ENCODE results near the gene SLC25A30.
"Not testable (repeated sequence)": the region's sequence is repeated elsewhere in the genome, so short reads cannot be mapped to it uniquely, and the experiment has no call there.

The SLC25A30 gene

GRCh38 chr13:45368571-45368970 lies 49.6 kb downstream of the SLC25A30 start:
- DNase-seq (ENCODE audit: low read depth in 1 of 2, low spot score in 1 of 2), result no peak

GRCh38 chr13:45368005-45368404 lies 50.2 kb downstream of the SLC25A30 start:
- no peak for DNase-seq (ENCODE audit: low read depth in 1 of 2, low spot score in 1 of 2)

- peak; percentile 59 to 92 for DNase-seq (ENCODE audit: low read depth in 1 of 2, low spot score in 1 of 2)
Measured at GRCh38 chr13:45367358-45367757, 50.8 kb downstream of the SLC25A30 start.

GRCh38 chr13:45365558-45365885 lies 52.7 kb downstream of the SLC25A30 start:
- DNase-seq (ENCODE audit: low read depth in 1 of 2, low spot score in 1 of 2), result no peak

GRCh38 chr13:45364876-45365557 lies 53.2 kb downstream of the SLC25A30 start:
- DNase-seq (ENCODE audit: low read depth in 1 of 2, low spot score in 1 of 2), result no peak

GRCh38 chr13:45362939-45363338 lies 55.2 kb downstream of the SLC25A30 start:
- no peak for DNase-seq (ENCODE audit: low read depth in 1 of 2, low spot score in 1 of 2)

DNA sequence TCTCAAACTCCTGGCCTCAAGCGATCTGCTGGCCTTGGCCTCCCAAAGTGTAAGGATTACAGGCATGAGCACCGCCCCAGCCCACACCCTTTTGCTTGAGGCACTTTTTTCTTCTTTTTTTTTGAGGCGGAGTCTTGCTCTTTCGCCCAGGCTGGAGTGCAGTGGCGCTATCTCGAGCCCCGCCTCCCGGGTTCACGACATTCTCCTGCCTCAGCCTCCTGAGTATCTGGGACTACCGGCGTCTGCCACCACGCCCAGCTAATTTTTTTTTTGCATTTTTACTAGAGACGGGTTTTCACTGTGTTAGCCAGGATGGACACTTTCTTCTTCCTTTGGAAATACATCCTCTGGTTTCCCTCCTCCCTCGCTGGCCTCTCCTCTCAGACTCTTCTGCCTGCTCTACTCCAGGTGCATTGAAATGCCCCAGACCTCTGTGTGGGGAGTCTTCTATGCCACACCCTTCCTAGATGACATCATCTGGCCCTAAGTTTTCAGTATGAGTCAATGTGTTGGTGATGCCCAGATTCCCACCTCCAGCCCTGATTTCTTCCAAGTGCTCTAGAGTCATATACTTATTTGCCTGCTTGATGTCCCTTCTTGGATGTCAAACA lies 56.5 kb downstream of the SLC25A30 start:
- no peak for DNase-seq (ENCODE audit: low read depth in 1 of 2, low spot score in 1 of 2)

- DNase-seq (ENCODE audit: low read depth in 1 of 2, low spot score in 1 of 2), result no peak
Measured at GRCh38 chr13:45356966-45357672, 61.1 kb downstream of the SLC25A30 start.

GRCh38 chr13:45353895-45354294 lies 64.3 kb downstream of the SLC25A30 start:
- DNase-seq (ENCODE audit: low read depth in 1 of 2, low spot score in 1 of 2), result no peak

GRCh38 chr13:45352031-45352430 lies 66.1 kb downstream of the SLC25A30 start:
- no peak for DNase-seq (ENCODE audit: low read depth in 1 of 2, low spot score in 1 of 2)

DNA sequence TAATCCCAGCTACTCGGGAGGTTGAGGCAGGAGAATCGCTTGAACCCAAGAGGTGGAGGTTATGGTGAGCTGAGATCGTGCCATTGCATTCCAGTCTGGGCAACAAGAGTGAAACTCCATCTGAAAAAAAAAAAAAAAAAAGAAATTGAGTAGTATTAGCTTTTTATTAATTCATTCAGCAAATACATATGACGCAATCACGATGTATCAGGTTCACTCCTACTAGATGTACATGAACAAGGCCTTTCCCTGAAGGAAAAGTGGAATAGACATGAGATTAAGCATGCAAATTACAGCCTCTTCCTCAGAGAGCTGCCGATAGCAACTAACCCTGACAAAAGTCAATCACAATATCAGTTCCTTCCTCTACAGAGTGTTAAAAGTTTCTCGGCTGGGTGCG lies 68.0 kb downstream of the SLC25A30 start:
- DNase-seq (ENCODE audit: low read depth in 1 of 2, low spot score in 1 of 2), result no peak

DNA sequence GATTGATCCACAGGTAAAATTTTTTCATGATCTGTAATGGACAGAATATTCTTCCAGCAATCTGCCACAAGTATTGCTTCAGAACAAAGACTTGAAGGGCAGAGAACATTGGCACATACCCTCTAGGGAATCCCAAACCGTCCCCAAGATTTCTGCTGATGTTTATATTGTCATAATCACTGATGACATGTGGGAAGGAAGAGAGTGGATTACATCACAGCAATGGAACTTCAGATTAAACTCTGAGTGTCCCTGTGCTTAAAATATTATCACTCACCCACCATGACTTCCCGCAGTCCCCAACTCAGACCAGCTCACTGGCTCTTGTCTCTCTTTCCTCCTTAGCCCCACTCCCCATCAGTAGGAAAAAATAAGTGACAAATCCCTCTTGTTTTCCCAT lies 68.7 kb downstream of the SLC25A30 start:
- no peak for DNase-seq (ENCODE audit: low read depth in 1 of 2, low spot score in 1 of 2)

GRCh38 chr13:45344064-45344463 lies 74.1 kb downstream of the SLC25A30 start:
- not testable (repeated sequence) for DNase-seq (ENCODE audit: low read depth in 1 of 2, low spot score in 1 of 2)

Measured in activated CD4-positive, alpha-beta T cell treated with anti-CD3 and anti-CD28 coated beads, Interleukin-2, amount 50 U/mL, for 24 hours (primary cell).